Measurements from ENCODE around the gene RELL2. TPM values are rescaled to one million over a fixed set of nuclear protein-coding genes. Genes with fewer than 3 reads are reported as not detected.

Gene RELL2
- total and polyA plus RNA-seq, 2 experiments from 2014 or later = 1.8 to 2.3 TPM

DNA sequence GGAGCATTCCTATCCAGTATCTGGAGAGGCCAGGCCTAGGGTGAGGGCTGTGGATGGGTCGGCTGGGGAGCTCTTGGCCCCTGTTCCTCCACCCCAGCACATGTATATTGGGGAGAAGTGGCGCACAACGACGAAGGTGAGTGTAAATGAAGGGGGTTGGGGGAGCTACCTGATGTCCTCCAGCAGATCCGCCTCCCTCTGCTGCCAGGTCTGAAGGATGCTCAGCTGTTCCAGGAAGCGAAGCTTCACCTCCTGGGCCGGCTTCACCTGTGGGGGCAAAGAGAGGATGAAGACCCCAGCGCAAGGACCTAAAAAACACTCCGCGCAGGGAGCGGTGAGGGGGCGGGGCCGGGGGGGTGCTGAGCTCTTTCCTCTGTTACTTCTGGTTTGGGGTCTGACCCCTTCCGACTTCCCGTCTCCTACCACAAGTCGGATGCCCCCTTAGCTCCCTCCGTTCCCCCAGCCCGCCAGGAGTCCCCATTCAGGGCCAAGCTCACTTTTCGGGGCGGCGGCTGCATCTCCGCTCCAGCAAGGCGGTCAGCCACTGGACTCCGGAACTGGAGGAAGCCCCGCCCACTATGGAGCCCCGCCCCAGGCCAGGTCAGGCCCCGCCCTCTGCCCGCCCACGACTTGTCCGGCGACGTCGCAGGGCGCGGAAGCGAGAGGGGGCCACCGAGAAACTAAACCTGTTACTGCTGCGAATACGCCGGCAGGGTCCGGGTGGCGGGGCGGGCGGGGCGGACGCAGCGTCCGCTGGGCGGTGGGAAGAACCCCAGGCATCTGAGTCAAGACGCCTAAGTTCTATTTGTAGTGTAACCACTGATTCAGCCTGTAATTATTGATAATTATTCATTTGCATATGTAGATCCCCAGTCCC, 14.3 kb downstream of the RELL2 start, which contains the start of gene FCHSD1:
Gene FCHSD1, minus strand, starts transcription at position 568 of the 877 bp plus-strand sequence. Its CDS starts 50 bp downstream, at position 518.
- H3K4me3 ChIP-seq = peak within 1 kb of the TSS; percentile 47
- no peaks in the 10 kb centered on the region for H3K27me3 ChIP-seq
- no peaks in the 10 kb centered on the region for H3K9me3 ChIP-seq (ENCODE audit: low read depth)
- no peak within 1 kb of the TSS for H3K27ac ChIP-seq
- H3K36me3 ChIP-seq = no peaks in the 10 kb centered on the region
- TF ChIP-seq, protein P1, sequence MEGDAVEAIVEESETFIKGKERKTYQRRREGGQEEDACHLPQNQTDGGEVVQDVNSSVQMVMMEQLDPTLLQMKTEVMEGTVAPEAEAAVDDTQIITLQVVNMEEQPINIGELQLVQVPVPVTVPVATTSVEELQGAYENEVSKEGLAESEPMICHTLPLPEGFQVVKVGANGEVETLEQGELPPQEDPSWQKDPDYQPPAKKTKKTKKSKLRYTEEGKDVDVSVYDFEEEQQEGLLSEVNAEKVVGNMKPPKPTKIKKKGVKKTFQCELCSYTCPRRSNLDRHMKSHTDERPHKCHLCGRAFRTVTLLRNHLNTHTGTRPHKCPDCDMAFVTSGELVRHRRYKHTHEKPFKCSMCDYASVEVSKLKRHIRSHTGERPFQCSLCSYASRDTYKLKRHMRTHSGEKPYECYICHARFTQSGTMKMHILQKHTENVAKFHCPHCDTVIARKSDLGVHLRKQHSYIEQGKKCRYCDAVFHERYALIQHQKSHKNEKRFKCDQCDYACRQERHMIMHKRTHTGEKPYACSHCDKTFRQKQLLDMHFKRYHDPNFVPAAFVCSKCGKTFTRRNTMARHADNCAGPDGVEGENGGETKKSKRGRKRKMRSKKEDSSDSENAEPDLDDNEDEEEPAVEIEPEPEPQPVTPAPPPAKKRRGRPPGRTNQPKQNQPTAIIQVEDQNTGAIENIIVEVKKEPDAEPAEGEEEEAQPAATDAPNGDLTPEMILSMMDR (IDR thresholded peaks at IDR 0.05; ENCODE audit: low read depth, low read length) = no peak
- peak; percentile 83 to 89 for DNase-seq (ENCODE audit: low read depth in 1 of 2, low spot score in 1 of 2)
- H3K4me1 ChIP-seq (ENCODE audit: low read depth) = no peaks in the 10 kb centered on the region

DNA sequence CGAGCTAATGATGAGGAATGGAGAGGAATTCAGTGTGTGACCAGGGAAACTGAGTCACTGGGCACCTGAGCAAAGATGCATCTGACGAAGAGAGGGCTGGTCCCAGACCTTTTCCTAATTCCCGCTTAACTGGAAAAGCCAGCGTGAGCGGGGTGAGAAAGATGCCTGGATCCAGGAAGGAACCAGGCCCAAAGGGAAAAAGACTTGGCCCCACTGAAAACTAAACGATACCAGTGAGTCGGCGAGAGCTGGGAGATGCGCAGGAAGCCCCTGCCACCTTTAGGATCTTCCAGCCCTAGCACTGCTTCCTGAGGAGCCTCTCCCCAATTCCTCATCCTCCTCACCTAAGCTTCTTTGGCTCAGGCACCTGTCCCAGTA, 14.9 kb downstream of the RELL2 start:
- no peaks in the 10 kb centered on the region for H3K9me3 ChIP-seq (ENCODE audit: low read depth)
- TF ChIP-seq, protein P1 (IDR thresholded peaks at IDR 0.05; ENCODE audit: low read depth, low read length) = no peak
- H3K4me3 ChIP-seq = peak overlapping the region; percentile 47
- no peak overlapping the region for H3K27ac ChIP-seq
- no peaks in the 10 kb centered on the region for H3K27me3 ChIP-seq
- no peak for DNase-seq (ENCODE audit: low read depth in 1 of 2, low spot score in 1 of 2)
- H3K4me1 ChIP-seq (ENCODE audit: low read depth) = no peaks in the 10 kb centered on the region
- H3K36me3 ChIP-seq = no peaks in the 10 kb centered on the region

DNA sequence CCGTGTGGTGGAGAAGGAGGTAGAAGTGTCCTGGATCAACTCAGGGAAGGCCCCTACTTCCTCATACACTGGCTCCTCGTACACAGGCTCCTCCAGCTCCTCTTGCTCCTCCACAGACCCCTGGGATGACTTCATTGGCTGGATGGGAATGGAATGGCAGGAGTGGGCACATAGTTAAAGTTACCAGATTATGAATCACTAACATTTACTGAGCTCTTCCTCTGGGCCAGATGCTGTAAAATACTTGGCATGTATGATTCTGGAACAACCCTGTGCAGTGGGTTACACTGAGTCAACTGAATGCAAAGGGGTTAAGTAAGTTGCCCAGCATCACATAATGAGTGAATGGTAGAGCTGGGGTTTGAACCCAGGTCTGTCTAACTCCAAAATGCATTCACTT, 17.5 kb downstream of the RELL2 start:
- H3K36me3 ChIP-seq = no peaks in the 10 kb centered on the region
- DNase-seq (ENCODE audit: low read depth in 1 of 2, low spot score in 1 of 2) = no peak
- H3K27me3 ChIP-seq = no peaks in the 10 kb centered on the region
- no peaks in the 10 kb centered on the region for H3K9me3 ChIP-seq (ENCODE audit: low read depth)
- H3K27ac ChIP-seq = no peak overlapping the region
- no peak overlapping the region for H3K4me3 ChIP-seq
- no peaks in the 10 kb centered on the region for H3K4me1 ChIP-seq (ENCODE audit: low read depth)
- TF ChIP-seq, protein P1 (IDR thresholded peaks at IDR 0.05; ENCODE audit: low read depth, low read length) = no peak

DNA sequence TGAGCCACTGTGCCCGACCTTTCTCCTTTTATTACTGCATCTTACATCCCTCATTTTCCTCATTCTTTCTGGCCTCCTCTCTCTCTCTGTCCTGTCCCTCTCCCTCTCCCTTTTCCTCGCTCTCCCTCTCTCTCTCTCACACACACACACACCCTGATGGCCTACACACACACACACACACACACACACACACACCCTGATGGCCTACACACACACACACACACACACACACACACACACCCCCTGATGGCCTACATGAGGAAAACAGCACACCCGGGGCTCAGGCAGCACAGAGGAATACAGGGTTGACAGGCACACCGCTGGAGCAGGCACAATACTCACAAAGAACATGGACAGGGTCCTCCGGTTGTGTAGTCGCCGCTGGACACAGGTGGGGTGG, 18.2 kb downstream of the RELL2 start:
- Histone ChIP-seq H3K27me3 (no peaks in the 10 kb centered on the region), H3K36me3 (no peaks in the 10 kb centered on the region), H3K4me1 (ENCODE audit: low read depth) (no peaks in the 10 kb centered on the region), H3K9me3 (ENCODE audit: low read depth) (no peaks in the 10 kb centered on the region), H3K4me3 (no peak overlapping the region), H3K27ac (no peak overlapping the region)
- TF ChIP-seq, protein P1 (IDR thresholded peaks at IDR 0.05; ENCODE audit: low read depth, low read length) = no peak
- DNase-seq (ENCODE audit: low read depth in 1 of 2, low spot score in 1 of 2) = no peak

DNA sequence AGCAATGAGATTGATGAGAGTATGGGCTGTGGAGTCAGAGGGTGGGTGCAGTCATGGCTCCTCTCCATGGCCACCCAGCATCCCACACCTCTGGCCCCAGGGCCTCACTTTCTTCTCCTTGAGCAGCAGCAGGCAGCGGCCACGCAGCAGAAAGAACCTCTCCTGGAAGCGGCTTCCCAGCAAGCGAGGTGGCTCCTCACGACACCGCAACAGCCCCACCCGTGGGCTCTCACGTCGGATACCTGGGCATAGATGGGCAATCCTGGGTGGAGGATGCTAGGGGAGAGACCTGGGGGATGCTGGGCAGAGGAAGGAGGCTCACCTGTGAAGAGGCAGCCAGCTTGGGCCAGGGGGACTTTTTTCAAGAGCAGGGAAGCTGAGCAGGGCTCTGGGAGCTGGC, 19.6 kb downstream of the RELL2 start:
- no peak overlapping the region for H3K27ac ChIP-seq
- no peaks in the 10 kb centered on the region for H3K36me3 ChIP-seq
- TF ChIP-seq, protein P1 (IDR thresholded peaks at IDR 0.05; ENCODE audit: low read depth, low read length) = no peak
- H3K4me3 ChIP-seq = no peak overlapping the region
- DNase-seq (ENCODE audit: low read depth in 1 of 2, low spot score in 1 of 2) = no peak
- H3K4me1 ChIP-seq (ENCODE audit: low read depth) = no peaks in the 10 kb centered on the region
- no peaks in the 10 kb centered on the region for H3K27me3 ChIP-seq
- no peaks in the 10 kb centered on the region for H3K9me3 ChIP-seq (ENCODE audit: low read depth)

Data from cardiac muscle cell (in vitro differentiated cells and primary cell).